Measurements from ENCODE around the gene AMFR.

DNA sequence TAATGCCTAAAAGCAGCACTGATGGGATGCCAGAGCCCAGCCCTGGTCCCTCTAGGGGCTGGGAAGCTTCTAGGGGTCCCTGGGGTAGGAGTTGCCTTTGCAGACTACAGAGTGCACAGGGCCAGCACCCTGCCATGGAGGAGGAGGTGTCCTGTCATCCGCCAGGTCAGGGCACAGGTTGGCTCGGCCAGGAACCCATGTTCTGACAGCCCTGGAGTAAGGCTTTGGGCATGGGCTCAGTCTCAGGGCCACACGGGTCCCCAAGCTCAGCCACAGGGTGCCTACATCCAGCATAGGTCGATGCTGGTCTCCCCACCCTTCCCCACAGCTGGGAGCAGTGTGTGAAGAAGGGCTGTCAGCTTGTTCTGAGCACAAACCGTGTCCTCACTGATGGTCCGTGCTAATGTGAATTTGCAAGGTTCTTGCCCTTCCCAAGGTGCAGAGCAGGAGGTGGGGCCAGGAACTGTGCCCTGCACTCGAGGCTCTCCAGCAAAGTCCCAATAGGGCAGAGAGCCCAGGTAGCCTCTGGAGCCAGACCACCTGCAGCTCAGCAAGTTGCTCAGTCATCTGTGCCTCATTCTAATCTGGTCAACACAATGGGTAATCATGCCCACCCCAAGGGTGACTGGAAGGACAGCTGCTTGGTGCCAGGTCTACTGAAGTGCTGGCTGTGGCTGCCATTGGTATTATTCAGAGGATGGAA, 72.8 kb downstream of the AMFR start:
- TF ChIP-seq, protein P1, sequence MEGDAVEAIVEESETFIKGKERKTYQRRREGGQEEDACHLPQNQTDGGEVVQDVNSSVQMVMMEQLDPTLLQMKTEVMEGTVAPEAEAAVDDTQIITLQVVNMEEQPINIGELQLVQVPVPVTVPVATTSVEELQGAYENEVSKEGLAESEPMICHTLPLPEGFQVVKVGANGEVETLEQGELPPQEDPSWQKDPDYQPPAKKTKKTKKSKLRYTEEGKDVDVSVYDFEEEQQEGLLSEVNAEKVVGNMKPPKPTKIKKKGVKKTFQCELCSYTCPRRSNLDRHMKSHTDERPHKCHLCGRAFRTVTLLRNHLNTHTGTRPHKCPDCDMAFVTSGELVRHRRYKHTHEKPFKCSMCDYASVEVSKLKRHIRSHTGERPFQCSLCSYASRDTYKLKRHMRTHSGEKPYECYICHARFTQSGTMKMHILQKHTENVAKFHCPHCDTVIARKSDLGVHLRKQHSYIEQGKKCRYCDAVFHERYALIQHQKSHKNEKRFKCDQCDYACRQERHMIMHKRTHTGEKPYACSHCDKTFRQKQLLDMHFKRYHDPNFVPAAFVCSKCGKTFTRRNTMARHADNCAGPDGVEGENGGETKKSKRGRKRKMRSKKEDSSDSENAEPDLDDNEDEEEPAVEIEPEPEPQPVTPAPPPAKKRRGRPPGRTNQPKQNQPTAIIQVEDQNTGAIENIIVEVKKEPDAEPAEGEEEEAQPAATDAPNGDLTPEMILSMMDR (IDR thresholded peaks at IDR 0.05) = no peak
- no peak for TF ChIP-seq POLR2A (IDR thresholded peaks at IDR 0.05)

All from testis (tissue), 2 donors.